ENCODE data around the gene TMEM52.

- no peak for TF ChIP-seq CTCF (IDR thresholded peaks at IDR 0.05)
- TF ChIP-seq RXRA (IDR thresholded peaks at IDR 0.05; ENCODE audit: borderline replicate concordance, low read depth) = no peak
Measured at GRCh38 chr1:1916851-1917251, 2.2 kb downstream of the TMEM52 start.

All from SK-N-SH (cell line).